HG03045 (cell line): ENCODE data around the gene NEK4.
"Not testable (repeated sequence)": the region's sequence is repeated elsewhere in the genome, so short reads cannot be mapped to it uniquely, and the experiment has no call there.

ENCODE experiments used
- ATAC-seq: cut with Tn5 transposase; IDR thresholded peaks from one replicate; pipeline ENCODE4 v1.9.1; 2021; ENCODE audit warnings: mild to moderate bottlenecking, moderate library complexity; ENCODE audit not compliant: unreplicated experiment

Gene NEK4

DNA sequence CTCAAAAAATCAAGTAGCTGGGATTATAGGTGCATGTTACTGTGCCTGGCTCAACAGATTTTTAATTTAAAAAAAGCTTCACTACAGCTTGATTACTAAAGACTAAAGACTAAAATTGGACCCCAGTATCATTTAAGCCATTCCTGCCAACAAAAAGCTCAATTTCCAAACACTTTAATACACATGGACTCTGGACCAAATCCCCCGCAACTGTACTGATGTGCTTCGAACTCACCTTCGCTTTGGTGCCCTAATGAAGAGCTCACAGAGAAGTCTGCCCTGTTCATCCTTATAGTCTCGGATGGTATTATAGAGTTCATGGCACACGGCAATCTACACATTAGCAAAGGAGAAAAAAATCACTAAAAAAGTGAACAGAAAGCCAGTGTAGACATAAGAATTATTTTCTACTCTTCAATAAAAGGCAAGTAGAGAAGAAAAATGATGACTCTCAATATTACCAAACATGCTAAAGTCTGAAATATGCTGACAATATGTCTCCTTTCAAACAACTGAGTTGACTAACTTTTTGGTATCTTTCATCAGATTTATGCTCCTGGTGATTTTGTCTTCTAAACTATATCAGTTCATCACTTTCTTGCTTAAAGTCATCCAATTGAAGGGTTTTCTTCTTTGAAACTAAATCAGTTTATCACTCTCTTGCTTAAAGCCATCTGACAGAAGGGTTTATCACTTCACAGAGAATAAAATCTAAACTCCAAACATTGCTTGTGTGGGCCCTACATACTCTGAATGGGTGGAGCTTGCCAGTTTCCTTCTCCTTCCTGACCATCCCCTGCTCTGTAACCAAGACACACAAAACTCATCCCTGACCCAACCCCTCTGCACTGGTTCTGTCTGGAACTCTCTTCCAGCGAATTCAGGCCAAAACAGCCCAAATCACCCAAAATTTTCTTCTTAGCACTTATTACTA lies 92.2 kb downstream of the NEK4 start:
- no peak for ATAC-seq

DNA sequence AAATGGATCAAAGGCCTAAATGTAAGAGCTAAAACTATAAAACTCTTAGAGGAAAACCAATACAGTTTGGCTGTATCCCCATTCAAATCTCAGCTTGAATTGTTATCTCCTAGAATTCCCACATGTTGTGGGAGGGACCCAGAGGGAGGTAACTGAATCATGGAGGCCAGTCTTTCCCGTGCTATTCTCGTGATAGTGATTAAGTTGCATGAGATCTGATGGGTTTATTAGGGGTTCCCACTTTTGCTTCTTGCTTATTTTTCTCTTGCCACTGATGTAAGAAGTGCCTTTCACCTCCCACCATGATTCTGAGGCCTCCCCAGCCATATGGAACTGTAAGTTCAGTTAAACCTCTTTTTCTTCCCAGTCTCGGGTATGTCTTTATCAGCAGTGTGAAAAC lies 94.5 kb downstream of the NEK4 start:
- ATAC-seq, result not testable (repeated sequence)

DNA sequence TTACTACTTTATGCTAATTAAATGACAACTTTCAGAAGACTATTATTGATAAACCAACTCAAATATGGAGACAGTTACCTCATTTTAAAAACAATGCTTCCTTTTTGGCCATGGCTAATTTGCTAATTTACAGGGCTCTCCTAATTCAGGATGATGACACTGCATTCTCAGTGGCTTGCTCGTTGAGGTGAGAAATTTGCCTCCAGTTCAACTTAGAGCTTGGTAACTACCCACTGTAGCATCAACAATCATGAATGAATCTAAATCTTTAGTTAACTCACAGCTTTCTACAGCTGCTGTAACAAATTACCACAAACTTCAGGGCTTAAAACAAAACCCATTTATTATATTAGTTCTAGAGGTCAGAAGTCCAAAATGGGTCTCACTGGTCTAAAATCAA lies 99.1 kb downstream of the NEK4 start:
- ATAC-seq, result no peak

DNA sequence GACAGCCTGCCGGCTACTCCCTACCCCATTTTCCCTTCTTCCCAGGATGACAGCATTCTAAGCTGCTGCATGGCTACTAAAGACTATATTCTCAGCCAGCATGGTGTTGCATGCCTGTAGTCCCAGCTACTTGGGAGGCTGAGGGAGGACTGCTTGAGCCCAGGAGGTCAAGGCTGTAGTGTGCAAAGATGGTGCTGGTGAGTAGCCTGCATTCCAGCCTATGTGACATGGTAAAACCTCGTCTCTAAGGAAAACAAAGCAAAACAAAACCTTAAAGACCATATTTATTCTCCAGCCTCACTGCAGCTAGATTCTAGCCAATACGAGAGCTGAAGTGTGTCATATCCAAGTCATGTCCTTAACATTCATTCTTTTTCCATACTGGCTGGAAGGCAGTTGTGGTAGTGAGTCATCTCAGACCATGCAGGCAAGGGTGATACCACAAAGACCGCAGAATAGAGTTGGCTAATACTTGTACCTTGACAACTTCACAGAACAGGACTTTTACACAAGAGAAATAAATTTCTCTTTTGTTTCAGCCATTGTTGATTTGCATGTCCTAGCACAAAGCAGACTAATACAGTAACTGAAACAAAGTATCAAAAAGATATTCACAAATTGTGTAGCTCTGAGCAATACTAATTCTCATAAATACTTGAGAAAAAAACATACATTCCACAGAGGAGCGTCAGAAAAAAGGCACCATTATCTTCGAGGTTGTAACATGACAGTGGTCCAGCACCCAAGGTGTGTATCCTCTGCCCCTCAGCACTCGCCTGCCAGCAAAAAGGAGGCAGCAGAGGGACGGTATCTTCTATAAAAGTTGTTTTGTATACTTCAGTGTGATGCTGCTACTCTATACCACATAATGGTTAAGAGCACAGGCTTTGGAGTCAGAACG lies 99.9 kb downstream of the NEK4 start:
- ATAC-seq, result peak; percentile 79

- no peak for ATAC-seq
Observed at GRCh38 chr3:52663098-52663497, 107.6 kb downstream of the NEK4 start.

- no peak for ATAC-seq
Observed at GRCh38 chr3:52660046-52660445, 110.7 kb downstream of the NEK4 start.
